NCI-H2081 (cell line): Measurements from ENCODE around the gene SORCS2.

ENCODE experiments used
- DNase-seq, 2 experiments: peaks; one replicate each; lab custom pipeline; 2025; lab: John Stamatoyannopoulos, UW

The SORCS2 gene

DNA sequence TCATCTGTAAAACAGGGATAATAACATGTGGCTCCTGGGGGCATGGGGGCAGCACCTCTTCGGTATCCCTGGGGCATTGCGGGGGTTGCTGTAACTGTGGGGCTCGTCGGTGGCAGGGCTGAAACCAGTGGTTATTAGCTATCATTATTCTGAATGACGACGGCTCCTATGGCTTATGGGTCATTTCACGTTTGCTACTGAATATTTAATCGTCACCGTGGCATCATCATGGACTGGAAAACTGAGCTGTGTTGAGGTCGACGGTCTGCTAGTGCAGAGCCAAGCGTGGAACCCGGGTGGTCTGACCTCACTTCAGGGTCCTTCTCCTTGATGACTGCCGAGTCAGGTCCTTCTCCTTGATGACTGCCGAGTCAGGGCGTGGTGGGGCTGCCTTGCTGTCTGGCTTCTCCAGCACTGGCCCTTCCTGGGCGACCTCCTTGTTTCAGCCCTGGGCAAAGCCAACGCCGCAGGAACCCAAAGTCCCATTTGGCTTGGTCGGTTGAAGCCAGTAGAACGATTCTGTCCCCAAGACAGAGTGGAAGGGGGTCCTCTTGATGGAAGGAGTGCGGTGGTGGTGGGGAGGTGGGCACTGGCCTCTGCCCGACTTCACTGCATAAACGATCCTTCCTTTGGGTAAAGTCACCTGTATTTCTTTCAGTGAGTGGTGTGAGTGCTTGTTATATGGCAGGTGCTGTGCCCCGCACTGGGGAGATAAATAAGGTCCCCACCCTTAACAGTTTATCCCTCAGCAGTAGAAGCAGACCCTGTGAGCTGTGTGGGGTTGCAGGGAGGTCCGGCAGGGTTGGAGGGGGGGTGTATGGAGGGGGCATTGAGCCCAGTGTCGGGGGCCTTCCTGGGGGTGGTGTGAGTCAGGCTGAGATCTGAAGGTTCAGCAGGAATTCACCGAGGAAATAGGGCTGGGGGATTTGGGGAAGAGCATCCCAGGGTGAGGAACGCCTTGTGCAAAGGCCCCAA, 201.6 kb downstream of the SORCS2 start:
- no peak for DNase-seq

DNA sequence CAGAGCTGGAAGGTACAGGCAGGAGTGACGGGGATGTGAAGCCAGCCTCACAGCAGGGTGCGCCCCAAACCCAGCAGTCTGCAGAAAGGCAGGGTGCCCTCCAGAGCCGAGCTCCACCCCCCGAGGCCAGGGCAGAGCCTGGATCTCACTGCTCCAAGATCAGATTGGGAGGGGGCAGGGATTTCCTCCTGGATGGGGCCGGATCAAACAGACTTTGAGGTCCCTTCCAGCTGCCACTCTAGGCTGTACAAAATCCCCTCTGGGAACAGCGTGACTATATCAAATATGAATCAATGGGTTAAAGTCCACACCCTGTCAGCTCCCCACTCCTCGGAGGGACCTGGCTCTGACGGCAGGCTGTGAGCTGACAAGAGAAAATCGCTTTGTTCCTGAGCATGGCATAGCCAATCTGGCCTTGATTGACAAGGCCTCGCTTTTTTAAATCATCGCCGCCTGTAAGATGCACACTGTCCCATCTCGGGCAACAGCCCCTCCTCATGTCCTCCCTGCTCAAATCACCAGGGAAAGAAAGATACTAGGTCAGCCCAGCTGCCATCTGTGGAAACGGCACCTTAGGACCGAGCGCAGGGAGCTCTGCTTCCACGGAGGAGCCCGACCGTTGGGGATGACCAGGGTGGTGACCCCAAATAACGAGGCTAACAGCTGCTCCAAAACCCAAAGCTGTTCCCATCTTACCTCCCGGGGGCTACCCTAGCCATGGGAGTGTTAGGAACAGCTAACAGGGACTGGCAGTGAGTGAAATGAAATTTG, 202.5 kb downstream of the SORCS2 start:
- DNase-seq: no peak

DNA sequence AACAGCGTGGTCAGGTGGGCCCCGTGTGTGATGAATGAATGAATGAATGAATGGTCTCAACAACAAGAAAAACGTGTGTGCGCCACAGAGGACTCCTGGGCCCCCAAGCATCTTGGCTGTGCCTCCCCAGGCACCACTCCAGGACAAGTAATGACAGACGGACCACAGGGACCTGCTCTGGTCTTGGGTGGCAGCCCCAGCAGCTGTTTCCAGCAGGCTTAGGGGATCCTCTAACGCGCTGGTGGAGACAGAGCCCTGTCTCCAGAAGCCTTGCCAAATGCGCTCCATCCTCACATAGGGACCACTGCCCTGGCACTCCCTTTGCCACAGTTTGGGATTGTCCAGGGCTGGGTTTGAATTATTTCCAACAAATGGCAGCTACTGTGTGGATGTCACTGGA, 203.3 kb downstream of the SORCS2 start:
- no peak for DNase-seq

DNA sequence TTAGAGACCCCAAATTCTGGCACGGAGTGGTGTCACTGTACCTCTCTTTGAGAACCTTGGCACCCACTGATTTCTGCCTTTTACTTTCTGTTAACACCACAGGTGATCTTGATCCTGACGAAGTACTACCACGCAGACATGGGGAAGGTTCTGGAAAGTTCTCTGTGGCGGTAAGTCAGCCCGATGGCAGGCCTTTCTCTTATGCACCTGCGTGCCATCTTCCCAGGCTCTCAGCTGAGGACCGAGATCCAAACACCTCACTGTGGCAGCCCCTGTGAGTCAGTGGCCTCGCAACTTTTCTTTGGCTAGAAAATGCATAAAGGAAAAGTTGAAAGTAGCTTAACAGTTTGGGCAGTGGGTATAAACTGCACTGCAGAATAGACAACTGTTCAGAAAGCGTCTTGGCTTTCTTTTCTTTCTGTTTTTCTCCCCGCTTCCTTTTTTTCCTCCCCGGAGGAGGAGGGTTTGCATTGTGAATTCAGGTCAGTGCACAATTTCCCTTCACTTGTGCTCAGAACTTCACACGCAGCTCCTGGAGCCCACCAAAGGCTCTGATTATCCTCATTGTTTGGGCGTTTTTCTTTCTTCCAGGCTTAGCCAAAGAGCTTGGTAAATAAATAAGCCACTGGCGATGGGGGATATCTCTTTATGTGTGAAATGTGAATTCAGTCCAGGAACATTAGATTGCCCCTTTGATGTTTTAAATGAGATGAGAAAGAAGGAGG, 204.0 kb downstream of the SORCS2 start:
- DNase-seq: no peak

DNA sequence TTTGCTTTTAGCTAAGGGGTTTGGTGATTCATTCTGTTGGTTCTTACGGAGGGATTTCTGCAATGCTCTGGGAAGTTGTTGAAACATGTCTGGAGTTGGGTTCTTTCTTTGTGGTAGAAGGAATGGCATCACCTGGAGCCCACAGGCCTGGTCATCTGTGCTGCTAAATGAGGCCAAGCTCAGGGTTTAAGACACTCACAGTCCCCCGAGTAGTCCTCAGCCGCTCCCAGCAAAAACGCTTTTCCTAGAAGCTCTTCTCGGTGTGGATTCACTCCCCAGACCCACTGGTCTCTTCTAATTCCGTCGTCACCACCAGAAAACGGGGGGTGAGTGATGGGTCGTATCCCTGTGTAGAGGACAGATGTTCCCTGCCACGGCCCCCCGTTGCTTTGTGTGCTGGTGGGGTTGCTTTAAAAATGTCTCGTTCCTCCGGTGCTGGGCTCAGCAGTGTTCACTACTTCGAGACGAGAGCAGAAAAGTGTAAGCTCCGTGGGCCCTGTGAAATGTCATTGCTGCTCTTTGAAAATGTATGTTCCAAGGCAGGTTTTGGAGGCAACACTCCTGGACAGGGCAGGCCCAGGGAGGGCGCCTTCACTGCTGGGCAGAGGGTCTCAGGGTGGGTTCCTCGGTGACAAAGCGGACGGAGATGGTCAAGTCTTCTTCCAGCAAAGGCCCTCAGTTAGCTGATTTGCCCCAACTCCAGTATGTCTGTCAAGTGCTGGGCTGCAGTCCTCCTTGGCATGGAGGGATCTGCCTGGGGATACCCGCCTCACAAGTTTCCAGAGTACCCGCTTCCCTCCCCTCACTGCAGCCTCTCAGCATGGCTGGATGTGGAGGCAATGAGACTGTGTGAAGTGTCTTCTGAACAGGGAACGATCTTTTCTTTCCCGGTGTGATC, 205.1 kb downstream of the SORCS2 start:
- no peak for DNase-seq

DNA sequence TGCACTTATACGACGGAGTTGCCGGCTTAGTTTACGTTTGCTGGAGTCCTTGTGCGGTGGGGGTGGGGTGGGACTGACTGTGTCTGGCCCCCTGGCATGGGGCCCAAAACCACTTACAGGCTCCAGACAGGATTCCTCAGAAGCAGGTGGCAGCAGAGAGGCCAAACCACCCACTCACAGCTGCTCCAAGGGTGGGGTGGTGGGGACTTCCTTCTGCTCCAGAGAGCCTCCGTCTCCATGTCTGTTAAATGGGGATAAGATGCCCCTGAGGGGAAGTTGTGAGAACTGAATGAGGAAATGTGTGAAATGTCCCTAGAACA, 205.7 kb downstream of the SORCS2 start:
- DNase-seq: peak; percentile 44 to 68

DNA sequence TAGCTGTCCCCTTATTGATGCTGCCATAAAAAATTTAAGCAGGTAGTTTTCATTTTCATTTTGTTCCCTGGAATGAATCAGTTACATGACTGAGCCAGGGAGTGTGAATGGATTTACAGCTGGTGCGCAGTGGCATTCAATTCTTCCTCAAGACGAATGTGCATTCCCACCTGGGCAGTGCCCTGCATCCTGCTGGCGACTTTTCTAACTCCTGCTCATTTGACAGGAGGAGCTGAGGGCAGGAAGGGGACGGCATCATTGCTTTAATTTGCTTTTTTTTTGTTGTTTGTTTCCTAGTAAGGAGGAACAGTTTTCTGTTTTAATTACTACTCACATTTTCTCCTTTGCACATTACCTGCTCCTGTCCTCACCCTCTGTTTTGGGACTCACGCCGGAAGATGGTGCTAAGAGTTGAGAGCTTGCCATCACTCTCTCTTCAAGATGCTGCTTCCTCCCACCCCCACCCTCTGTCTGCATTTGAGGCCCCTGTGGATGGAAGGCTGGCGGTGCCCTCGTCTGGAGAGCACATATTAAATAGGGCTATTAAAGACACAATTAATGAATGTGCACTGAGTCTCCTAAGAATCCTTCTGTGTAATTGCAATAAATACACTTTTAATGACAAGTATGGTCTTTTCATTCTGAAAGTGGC, 206.6 kb downstream of the SORCS2 start:
- no peak for DNase-seq

DNA sequence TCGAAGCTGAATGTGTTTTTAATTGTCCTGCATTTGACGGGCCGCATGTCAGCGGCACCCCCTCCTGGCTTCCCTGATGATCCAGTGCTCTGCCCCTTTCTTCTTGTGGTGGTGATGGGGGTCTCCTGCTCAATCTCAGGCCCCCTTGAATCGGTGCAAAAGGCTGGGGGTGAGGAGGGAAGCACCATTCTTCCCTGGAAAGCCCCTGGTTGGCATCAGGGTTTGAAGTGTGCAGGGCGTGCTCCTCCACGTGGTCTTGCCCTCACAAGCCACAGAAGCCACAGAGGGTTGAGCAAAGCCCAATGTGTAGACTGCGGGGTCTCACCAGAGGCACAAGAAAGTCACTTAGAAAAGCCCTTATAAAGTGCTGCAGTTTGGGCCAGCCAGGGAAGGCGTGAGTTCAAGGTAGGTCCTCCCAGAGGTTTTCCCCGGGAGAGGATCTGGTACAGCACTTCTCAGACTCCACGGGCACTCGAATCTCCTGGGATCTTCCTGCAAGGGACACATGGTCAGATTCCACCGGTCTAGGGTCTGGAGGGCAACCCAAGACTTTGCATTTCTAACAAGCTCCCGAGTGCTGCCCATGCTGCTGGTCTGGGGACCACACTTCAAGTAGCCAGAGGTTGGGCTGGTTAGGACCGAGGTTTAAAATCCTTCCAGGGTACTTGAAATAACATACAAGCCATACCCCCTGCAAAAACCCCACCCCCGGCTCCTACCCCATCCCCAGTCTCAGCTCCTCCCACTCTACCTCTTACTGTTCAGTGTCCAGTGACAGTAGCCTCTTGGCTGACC, 207.3 kb downstream of the SORCS2 start:
- no peak for DNase-seq

DNA sequence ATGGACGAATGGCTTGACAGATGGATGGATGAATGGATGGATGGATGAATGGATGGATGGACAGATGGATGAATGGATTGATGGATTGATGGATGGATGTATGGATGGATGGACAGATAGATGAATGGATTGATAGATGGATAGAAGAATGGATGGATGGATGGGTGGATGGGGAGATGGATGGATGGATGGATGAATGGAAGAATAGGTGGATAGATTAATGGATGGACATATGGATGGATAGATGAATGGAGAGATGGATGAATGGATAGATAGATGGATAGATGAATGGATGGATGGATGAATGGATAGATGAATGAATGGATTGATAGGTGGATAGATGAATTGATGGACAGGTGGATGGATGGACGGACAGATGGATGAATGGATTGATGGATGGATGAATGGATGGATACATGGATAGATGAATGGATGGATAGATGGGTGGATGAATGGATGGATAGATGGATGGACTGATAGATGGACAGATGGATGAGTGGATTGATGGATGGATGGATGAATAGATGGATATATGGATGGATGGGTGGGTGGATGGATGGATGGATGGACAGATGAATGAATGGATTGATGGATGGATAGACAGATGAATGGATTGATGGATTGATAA, 208.4 kb downstream of the SORCS2 start:
- DNase-seq: no peak

DNA sequence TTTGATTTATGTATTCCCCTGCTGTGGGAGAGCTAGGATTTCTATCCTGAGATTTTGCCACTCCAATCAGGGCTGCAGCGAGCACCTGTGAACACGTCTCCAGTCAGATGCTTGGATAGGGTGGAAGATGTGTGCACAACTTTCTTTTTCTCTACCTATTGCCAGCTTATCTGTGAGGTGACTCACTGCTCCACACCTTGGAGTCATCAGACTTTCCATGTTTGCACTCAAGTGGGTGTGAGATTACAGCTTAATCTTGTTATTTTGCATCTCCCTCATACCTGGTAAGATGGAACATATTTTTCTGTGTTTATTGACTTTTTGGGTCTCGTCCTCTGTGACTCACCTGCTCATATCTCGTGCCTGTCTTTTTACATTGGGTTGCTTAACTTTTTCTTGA, 210.2 kb downstream of the SORCS2 start:
- no peak for DNase-seq

DNA sequence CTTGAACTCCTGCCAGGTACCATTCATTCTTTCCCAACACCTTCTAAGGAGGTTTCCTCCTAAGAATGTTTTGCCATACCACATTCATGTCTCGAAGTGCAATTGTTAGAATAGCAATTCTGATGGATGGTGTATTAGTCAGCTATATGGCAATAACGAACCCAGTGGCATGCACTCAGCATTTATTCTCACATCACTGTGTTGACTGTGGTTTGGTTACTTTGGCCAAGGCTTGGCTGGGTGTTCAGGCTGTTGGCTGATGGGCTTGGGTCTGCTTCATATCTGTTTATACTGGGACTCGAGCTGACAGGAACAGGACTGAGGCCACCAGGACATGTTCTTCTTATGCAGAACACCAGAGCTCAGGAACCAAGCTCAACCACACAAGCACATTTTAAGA, 210.7 kb downstream of the SORCS2 start:
- DNase-seq: no peak

DNA sequence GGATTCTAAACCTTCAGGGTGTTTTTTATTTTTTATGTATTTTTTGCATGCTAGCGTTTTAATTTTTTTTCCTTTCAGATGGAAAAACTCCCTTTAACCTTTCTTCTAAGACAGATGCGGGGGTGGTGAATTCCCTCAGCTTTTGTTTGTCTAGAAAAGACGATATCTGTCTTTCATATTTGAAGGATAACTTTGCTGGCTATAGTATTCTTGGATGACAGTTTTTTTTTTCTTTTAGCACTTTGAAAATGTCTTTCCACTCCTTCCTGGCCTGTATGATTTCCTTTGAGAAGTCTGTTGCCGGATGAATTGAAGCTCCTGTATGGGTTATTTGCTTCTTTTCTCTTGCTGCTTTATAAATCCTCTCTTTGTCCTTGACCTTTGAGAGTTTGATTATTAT, 215.8 kb downstream of the SORCS2 start:
- DNase-seq: no peak

DNA sequence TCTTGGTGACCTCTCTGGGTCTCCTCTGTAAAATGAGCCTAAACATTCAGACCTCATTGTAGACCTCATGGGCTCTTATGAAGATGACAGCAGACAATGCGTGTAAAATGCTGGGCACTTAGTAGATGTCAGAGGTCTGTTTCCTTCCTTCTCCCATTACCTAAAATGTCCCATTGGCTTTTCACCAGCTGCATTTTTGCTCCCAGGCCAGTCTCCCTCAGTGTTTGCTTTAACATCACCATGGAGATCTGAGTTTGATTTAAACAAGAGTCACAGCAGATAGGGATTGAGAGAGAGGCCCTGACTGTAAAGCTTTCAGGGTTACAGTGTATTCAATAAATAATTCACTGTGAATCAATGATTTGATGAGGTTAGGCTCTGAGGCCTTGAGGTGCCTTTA, 218.1 kb downstream of the SORCS2 start:
- DNase-seq: no peak

DNA sequence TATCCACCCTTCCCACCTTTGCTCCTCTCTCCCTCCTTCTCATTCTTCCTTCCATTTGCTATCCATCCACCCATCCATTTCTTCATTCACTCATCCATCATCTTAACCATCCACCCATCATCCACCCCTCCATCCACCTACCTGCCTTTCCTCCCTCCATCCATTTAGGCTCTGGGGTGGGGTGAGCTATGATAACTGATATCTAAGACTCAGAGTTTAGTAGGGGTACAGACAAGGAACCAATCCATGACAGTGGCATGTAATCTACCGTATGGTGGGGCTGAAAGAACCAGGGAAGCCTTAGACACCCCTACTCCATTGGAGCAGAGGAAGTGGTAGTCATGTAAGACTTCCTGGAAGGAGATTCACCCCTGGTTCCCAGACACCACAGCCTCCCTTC, 219.2 kb downstream of the SORCS2 start:
- no peak for DNase-seq

DNA sequence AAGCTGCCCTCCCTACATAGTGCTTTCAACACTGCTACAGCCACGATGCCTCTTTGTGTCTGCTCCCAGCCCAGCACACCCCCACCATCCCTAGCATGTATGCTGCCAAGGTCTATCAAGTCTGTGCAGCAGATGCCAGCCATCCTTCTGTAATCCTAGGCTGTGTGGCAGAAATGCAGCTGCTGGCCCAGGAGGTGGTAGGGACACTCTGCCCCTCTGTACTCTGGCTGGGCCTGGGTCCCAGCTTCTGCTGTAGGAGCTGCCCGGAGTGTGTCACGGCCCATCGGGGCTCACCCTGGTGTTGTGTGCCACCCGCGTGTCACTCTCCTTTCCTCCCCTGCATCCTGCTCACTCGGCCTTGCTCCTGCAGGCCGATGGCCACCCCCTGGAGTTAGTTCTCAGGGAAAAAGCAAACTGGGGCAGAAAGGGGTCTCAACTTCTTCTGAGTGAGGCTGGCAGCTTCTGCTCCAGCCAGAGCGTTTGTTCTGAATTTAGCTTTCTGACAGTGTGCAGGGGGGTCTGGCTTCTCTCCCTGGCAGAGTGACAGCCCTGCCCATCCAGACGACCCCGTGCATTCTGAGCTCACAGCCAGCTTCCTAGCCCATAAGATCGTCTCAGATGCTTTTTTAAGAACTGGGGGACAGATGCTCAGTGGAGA, 219.7 kb downstream of the SORCS2 start:
- no peak for DNase-seq

DNA sequence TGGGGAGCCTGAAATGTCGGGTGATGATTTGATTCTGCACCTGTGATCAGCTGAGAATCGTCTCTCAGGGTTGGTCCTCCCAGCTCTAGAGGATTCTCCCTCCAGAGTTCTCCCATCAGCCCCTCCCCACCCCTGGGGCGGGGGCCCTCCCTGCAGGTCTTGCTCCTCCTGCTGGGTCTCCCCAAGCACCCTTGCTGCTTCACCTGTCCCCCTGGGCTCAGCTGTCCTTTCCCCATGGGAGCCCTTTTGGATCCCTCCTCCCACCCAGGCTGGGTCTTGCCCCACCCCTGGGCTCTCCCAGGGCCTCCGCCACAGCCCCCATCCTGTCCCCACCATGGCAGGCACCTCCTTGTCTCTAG, 220.2 kb downstream of the SORCS2 start:
- DNase-seq: no peak

DNA sequence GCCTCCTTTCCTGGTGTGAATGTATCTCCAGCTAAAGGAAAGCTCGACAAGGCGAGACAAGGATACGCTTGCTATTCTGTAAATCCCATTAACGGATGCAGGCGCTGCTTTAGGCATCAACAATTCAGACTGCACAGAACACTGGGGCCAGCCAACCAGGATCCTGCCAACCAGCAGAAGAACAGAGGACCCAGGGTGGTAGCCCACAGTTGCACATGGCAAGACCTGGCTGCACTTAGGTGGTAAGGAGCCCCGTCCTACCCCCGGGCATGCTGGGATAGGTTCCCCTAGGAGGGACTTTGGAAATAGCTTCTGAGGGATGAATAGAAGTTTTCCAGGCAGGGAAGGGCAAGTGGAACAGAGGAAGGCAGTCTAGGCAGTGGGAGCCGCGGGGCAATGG, 221.7 kb downstream of the SORCS2 start:
- DNase-seq: no peak

DNA sequence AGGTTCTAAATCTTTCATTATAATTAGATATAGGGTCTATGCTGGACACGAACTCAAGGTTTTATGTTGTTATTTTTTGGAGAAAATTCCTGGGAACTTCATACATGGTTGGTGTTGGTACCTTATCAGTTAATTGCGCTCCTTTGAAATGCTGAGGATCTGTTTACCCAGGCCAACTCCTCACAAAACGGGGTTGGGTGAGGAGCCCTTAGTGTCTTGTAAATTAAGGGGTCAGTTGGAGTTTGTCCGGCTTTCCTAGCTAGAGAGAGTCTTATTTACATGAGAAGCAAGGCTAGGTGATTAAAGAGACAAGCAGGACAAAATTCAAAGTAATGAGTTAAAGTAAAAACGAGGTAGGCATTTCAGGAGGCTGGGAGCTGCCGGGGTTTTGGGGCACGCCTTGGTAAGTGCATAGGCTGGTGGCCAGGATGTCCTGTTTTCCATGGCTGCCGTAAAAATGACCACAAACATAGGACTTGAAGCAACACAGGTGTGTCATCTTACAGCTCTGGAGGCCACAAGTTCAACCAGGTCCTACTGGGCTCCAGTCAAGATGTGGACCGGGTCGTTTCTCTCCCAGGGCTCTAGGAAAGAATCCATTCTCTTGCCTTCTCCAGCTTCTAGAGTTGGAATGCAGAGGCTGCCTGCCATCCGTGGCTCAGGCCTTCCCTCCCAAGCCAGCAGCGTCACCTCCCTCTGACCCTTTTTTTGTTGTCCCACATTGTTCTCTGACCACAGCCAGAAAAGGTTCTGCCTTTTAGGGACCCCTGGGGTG, 222.6 kb downstream of the SORCS2 start:
- no peak for DNase-seq
